ENCODE results near the gene ITGB3. TPM values are rescaled to one million over a fixed set of nuclear protein-coding genes. Genes with fewer than 3 reads are reported as not detected.

The ITGB3 gene
- total RNA-seq, 2 donors from 2014 or later: 2.0 to 2.1 TPM

GRCh38 chr17:47335101-47335936, 81.7 kb downstream of the ITGB3 start:
- Histone ChIP-seq H3K9me3 (no peaks in the 10 kb centered on the region), H3K4me1 (no peaks in the 10 kb centered on the region), H3K27me3 (no peaks in the 10 kb centered on the region), H3K36me3 (replicated peaks in 1 of 2; ENCODE audit: insufficient read depth in 1 of 2, low read depth in 2 of 2) (no peaks in the 10 kb centered on the region), H3K27ac (no peak overlapping the region), H3K4me3 (no peak overlapping the region)
- intact Hi-C loops (cut with DNase I): no loop called here
- no peak for DNase-seq
- 89 to 90% methylated on average over 4 of the region's 4 CpGs for WGBS, 2 donors
- no peak for ATAC-seq
- TF ChIP-seq POLR2A (IDR thresholded peaks at IDR 0.05) (no peak), CTCF (IDR thresholded peaks at IDR 0.05) (no peak)

- ATAC-seq: no peak
- H3K4me1 ChIP-seq: no peaks in the 10 kb centered on the region
- no peaks in the 10 kb centered on the region for H3K27me3 ChIP-seq
- WGBS, 2 donors: 85 to 95% methylated on average over 3 of the region's 3 CpGs
- TF ChIP-seq CTCF (IDR thresholded peaks at IDR 0.05) (no peak), POLR2A (IDR thresholded peaks at IDR 0.05) (no peak)
- H3K27ac ChIP-seq: no peak overlapping the region
- no peaks in the 10 kb centered on the region for H3K36me3 ChIP-seq (replicated peaks in 1 of 2; ENCODE audit: insufficient read depth in 1 of 2, low read depth in 2 of 2)
- no peaks in the 10 kb centered on the region for H3K9me3 ChIP-seq
- no peak overlapping the region for H3K4me3 ChIP-seq
- DNase-seq: no peak
- intact Hi-C loops (cut with DNase I): no loop called here
Measured at GRCh38 chr17:47338026-47338425, 84.4 kb downstream of the ITGB3 start.

- H3K4me3 ChIP-seq: no peak overlapping the region
- no peaks in the 10 kb centered on the region for H3K36me3 ChIP-seq (replicated peaks in 1 of 2; ENCODE audit: insufficient read depth in 1 of 2, low read depth in 2 of 2)
- TF ChIP-seq POLR2A (IDR thresholded peaks at IDR 0.05) (no peak), CTCF (IDR thresholded peaks at IDR 0.05) (no peak)
- ATAC-seq (no peak), DNase-seq (no peak)
- 80 to 87% methylated on average over 1 of the region's 1 CpG for whole genome bisulfite sequencing, 2 donors
- no peak overlapping the region for H3K27ac ChIP-seq
- no peaks in the 10 kb centered on the region for H3K27me3 ChIP-seq
- no peaks in the 10 kb centered on the region for H3K9me3 ChIP-seq
- no peaks in the 10 kb centered on the region for H3K4me1 ChIP-seq
- intact Hi-C loops (cut with DNase I): no loop called here
Measured at GRCh38 chr17:47352848-47353247, 99.2 kb downstream of the ITGB3 start.

GRCh38 chr17:47358652-47359051, 105.0 kb downstream of the ITGB3 start:
- no peak for ATAC-seq
- H3K4me3 ChIP-seq: no peak overlapping the region
- TF ChIP-seq POLR2A (IDR thresholded peaks at IDR 0.05) (no peak), CTCF (IDR thresholded peaks at IDR 0.05) (no peak)
- WGBS, 2 donors: 67 to 86% methylated on average over 1 of the region's 1 CpG
- intact Hi-C loops (cut with DNase I): no loop called here
- H3K4me1 ChIP-seq: no peaks in the 10 kb centered on the region
- H3K36me3 ChIP-seq (replicated peaks in 1 of 2; ENCODE audit: insufficient read depth in 1 of 2, low read depth in 2 of 2): no peaks in the 10 kb centered on the region
- H3K9me3 ChIP-seq: no peaks in the 10 kb centered on the region
- H3K27ac ChIP-seq: no peak overlapping the region
- H3K27me3 ChIP-seq: no peaks in the 10 kb centered on the region
- no peak for DNase-seq

Small RNAs within 50 kb of the gene (small RNA-seq; reads per million reads assigned to genes)
- not detected for gene RNU7-186P

Other genes with a start within 250 kb of the ITGB3 start
- 10 to 100 TPM; 11.5 to 27.2 TPM for gene CDC27, start 64.5 kb upstream of the ITGB3 start, total RNA-seq
- not detected for gene MYL4, start 44.5 kb upstream of the ITGB3 start, total RNA-seq
- gene EFCAB13, start 70.1 kb downstream of the ITGB3 start, total RNA-seq: 10 to 100 TPM in 1 of 2 donors, 1 to 10 TPM in 1; 2.6 to 10.6 TPM